Heart right ventricle (tissue), 16 donors: ENCODE measurements around the gene SGCG. TPM values are rescaled to one million over a fixed set of nuclear protein-coding genes. Genes with fewer than 3 reads are reported as not detected.

Experiments used
- ATAC-seq, 8 donors: fragments of 200-7000 bp; cut with Tn5 transposase; one replicate each; pipeline ENCODE4 v1.9.1; 2020; ENCODE audit warnings: mild to moderate bottlenecking in 8 of 8, moderate library complexity in 8 of 8, moderate number of reproducible peaks in 1 of 8
- DNase-seq, 2 donors: peaks; one replicate each; pipeline ENCODE4 v3.0.0-alpha.2; 2020
- H3K27ac ChIP-seq, 10 donors: fragments of 200-600 bp; sonication (generic) in 2 of 10; one replicate each; pipeline versions ENCODE4 v1.5.0 to v1.8.0; 2020 to 2022; ENCODE audit warnings: mild to moderate bottlenecking in 3 of 10
- H3K27me3 ChIP-seq, 7 donors: fragments of 200-600 bp; one replicate each; pipeline ENCODE4 v1.8.0; 2021 to 2022; ENCODE audit warnings: mild to moderate bottlenecking in 2 of 7
- H3K36me3 ChIP-seq, 9 donors: fragments of 200-600 bp; sonication (generic) in 1 of 9; one replicate each; pipeline versions ENCODE4 v1.5.0 to v1.8.0; 2020 to 2022; ENCODE audit warnings: mild to moderate bottlenecking in 2 of 9
- H3K4me1 ChIP-seq, 9 donors: fragments of 200-600 bp; sonication (generic) in 1 of 9; one replicate each; pipeline versions ENCODE4 v1.5.0 to v1.8.0; 2020 to 2022; ENCODE audit warnings: mild to moderate bottlenecking in 4 of 9
- H3K4me3 ChIP-seq, 10 donors: fragments of 200-600 bp; sonication (generic) in 2 of 10; one replicate each; pipeline versions ENCODE4 v1.5.0 to v1.8.0; 2020 to 2022; ENCODE audit warnings: mild to moderate bottlenecking in 7 of 10, moderate library complexity in 2 of 10
- H3K9me3 ChIP-seq, 11 donors: fragments of 200-600 bp in 10 of 11; sonication (generic) in 2 of 11; one replicate each; pipeline versions ENCODE4 v1.5.0 to v1.8.0; 2013 to 2022; ENCODE audit warnings: mild to moderate bottlenecking in 2 of 11, control low read depth in 1 of 11, moderate library complexity in 1 of 11
- WGBS, 2 donors: extraction: QIAGEN DNeasy Blood & Tissue Kit; methylation state at CpG; one replicate each; pipeline ENCODE4 v1.1.7; 2013; ENCODE audit warnings: inconsistent platforms in 1 of 2; 5-methylcytosine and 5-hydroxymethylcytosine counted together
- intact Hi-C, 10 donors: fragments of 100-400 bp; cut with DNase I; formaldehyde crosslinking; loops; one replicate each; pipeline versions ENCODE4 v1.11.1 to v1.14.2; 2022
- polyA plus RNA-seq, 2 donors: library from polyadenylated mRNA; stranded (reverse); fragments of 200-250 nt; gene quantifications; one replicate each; pipeline ENCODE4 v1.2.3, GENCODE V29; 2013
- total RNA-seq, 10 donors: library from RNA; stranded (reverse); fragmentation: NEBNext Ultra II Directional in 3 of 10; extraction: Animal tissue kit (Norgen Biotek cat#: 25700) in 3 of 10; gene quantifications; one replicate each; pipeline versions ENCODE4 v1.2.1 to v1.2.4, GENCODE V29; 2021 to 2023
- TF ChIP-seq, protein P1 (sequence below), 9 donors: fragments of 200-600 bp; sonication (generic) in 2 of 9; IDR thresholded peaks; one replicate each; pipeline versions ENCODE4 v1.5.0 to v1.8.0; 2021 to 2022; ENCODE audit warnings: antibody characterized with exemption in 9 of 9, mild to moderate bottlenecking in 5 of 9, moderate library complexity in 1 of 9
- donor health status: Arrhythmogenic right ventricular cardiomyopathy.
- donor health status: ischemic (EF 13 %, LVEDD 7.1; RV severe dilation, severe dysfunction).
- donor health status: healthy with polysubstance abuse.
- donor health status: DM: no; HTN: yes; CAD: no.
- donor health status: DM: no; HTN: no; CAD: no.
- donor health status: ischemic (EF 25% LVEDD 6.9; RV normal size, moderate dysfunction).
- donor health status: ischemic (EF 25% LVEDD 5.7; RV mildly dilated, moderate dysfunction).
- donor health status: healthy.
- donor health status: DM: yes; HTN: yes; CAD: no.
- donor health status: Ischemic cardiomyopathy.
- donor health status: ischemic (EF 35%, LVEDD 5.7; RV mildly dilated, moderate dysfunction).
- donor health status: nonischemic (EF 11% LVEDD 7.7; RV severe dilation, severe dysfunction).
- donor health status: DM: yes; HTN: yes; CAD: no.
- donor health status: PGD.
- donor health status: ischemic (EF 29% LVEDD 5.4; RV normal size, mild dysfunction).
- donor health status: nonischemic (EF 23%, LVEDD 6.1; RV moderate dilation, normal function).

SGCG gene
- total and polyA plus RNA-seq, 12 donors: 26.9 to 191 (median 149) TPM

DNA sequence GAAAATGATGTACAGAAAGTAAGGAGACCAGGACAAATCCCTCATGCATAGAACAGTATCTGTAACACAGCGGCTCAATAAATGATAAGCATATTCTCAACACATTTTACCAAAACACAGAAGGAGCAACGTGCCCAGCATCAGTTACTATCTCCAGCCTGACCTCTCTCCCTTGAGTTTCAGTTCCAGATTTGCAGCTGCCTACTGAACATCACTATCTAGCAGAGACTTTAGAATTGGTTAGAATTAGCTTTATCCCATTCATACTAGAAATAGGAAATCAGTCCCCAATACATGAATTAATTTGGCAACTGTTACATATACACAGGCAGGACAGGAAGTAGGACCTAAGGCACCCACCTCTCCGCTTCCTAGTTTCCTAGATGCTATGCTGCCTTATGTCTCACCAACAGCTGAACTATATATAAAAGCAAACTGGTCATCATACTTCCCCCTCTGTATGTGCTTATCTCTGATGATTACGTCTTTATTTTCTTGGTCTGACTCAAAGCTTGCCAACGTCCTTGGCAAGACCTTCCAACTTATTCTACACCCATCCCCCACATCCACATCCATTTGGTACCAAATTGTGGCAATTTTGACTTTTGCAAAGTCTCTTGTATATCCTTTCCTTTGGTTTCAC, 191.6 kb downstream of the SGCG start:
- Histone ChIP-seq H3K27ac (peak overlapping the region in 6 of 10 donors; percentile 2 to 53 (median 35)), H3K4me3 (no peak overlapping the region), H3K4me1 (peaks cover 2 to 52% (median 36%) of the 10 kb centered on the region in 9 donors), H3K9me3 (no peaks in the 10 kb centered on the region), H3K36me3 (peaks cover 0 to 49% (median 16%) of the 10 kb centered on the region in 9 donors), H3K27me3 (no peaks in the 10 kb centered on the region)
- WGBS, 2 donors: 31 to 33% methylated on average over 5 of the region's 5 CpGs
- DNase-seq: no peak
- TF ChIP-seq, protein P1, sequence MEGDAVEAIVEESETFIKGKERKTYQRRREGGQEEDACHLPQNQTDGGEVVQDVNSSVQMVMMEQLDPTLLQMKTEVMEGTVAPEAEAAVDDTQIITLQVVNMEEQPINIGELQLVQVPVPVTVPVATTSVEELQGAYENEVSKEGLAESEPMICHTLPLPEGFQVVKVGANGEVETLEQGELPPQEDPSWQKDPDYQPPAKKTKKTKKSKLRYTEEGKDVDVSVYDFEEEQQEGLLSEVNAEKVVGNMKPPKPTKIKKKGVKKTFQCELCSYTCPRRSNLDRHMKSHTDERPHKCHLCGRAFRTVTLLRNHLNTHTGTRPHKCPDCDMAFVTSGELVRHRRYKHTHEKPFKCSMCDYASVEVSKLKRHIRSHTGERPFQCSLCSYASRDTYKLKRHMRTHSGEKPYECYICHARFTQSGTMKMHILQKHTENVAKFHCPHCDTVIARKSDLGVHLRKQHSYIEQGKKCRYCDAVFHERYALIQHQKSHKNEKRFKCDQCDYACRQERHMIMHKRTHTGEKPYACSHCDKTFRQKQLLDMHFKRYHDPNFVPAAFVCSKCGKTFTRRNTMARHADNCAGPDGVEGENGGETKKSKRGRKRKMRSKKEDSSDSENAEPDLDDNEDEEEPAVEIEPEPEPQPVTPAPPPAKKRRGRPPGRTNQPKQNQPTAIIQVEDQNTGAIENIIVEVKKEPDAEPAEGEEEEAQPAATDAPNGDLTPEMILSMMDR (IDR thresholded peaks at IDR 0.05): no peak
- intact Hi-C loops: loop anchor here in 2 of 10 donors (10.0 kb wide), 1 partner anchor 192 kb away; no protein-coding TSS in a partner anchor
- ATAC-seq: no peak
